Suprapubic skin (tissue), 4 donors: ENCODE results near the gene APOBEC3F. TPM values are rescaled to one million over a fixed set of nuclear protein-coding genes. Genes with fewer than 3 reads are reported as not detected.
"Not testable (repeated sequence)": the region's sequence is repeated elsewhere in the genome, so short reads cannot be mapped to it uniquely, and the experiment has no call there.

ENCODE experiments used
- DNase-seq, 2 donors: peaks; one replicate each; pipeline ENCODE4 v3.0.0-alpha.2; 2019; ENCODE audit warnings: low spot score in 2 of 2
- H3K27ac ChIP-seq: fragments of 200-600 bp; sonication (generic); one replicate; pipeline ENCODE4 v1.5.1; 2019
- H3K27me3 ChIP-seq: fragments of 200-600 bp; sonication (generic); one replicate; pipeline ENCODE4 v1.5.1; 2019
- H3K36me3 ChIP-seq: fragments of 200-600 bp; sonication (generic); one replicate; pipeline ENCODE4 v1.5.1; 2019
- H3K4me1 ChIP-seq: fragments of 200-600 bp; sonication (generic); one replicate; pipeline ENCODE4 v1.5.1; 2019
- H3K4me3 ChIP-seq: fragments of 200-600 bp; sonication (generic); one replicate; pipeline ENCODE4 v1.5.1; 2019; ENCODE audit warnings: mild to moderate bottlenecking
- H3K9me3 ChIP-seq: fragments of 200-600 bp; sonication (generic); one replicate; pipeline ENCODE4 v1.5.1; 2019
- CTCF ChIP-seq, 2 donors: fragments of 200-600 bp in 1 of 2; fragments of 450-650 bp in 1 of 2; sonication (generic) in 1 of 2; IDR thresholded peaks; one replicate each; pipeline ENCODE4 v1.5.1; 2016 to 2019; ENCODE audit warnings: antibody characterized with exemption in 2 of 2, mild to moderate bottlenecking in 1 of 2, moderate library complexity in 1 of 2
- EP300 ChIP-seq: sonication (generic); formaldehyde crosslinking; IDR thresholded peaks from one replicate; pipeline ENCODE4 v1.6.1; 2017; ENCODE audit warnings: antibody characterized with exemption
- POLR2A ChIP-seq, 2 donors: fragments of 450-650 bp; IDR thresholded peaks; one replicate each; pipeline ENCODE4 v1.6.1; 2017; ENCODE audit warnings: antibody characterized with exemption in 2 of 2, mild to moderate bottlenecking in 2 of 2, moderate library complexity in 2 of 2
- POLR2AphosphoS5 ChIP-seq, 3 donors: sonication (generic); formaldehyde crosslinking; IDR thresholded peaks; one replicate each; pipeline ENCODE4 v1.6.1; 2017; ENCODE audit warnings: antibody characterized with exemption in 3 of 3
- WGBS: methylation state at CpG from one replicate; pipeline ENCODE4 v1.1.5; 2018; 5-methylcytosine and 5-hydroxymethylcytosine counted together
- total RNA-seq, 4 donors: library from RNA; depleted of rRNA; stranded (reverse); fragments of >200 nt; gene quantifications; one replicate each; pipeline ENCODE4 v1.1.0, GENCODE V29; 2016

APOBEC3F gene
- total RNA-seq, 4 donors from 2014 or later, result 0.57 to 2.0 (median 1.4) TPM; not detected in 1

- Histone ChIP-seq H3K27ac (no peak overlapping the region), H3K36me3 (no peaks in the 10 kb centered on the region), H3K27me3 (no peaks in the 10 kb centered on the region), H3K9me3 (peaks cover 4% of the 10 kb centered on the region), H3K4me3 (no peak overlapping the region), H3K4me1 (no peaks in the 10 kb centered on the region)
- no peak for DNase-seq
- TF ChIP-seq EP300, result no peak
- no peak for TF ChIP-seq POLR2AphosphoS5 (IDR thresholded peaks at IDR 0.05)
- no peak for TF ChIP-seq POLR2A (IDR thresholded peaks at IDR 0.05)
- 95% methylated on average over 11 of the region's 11 CpGs for WGBS
Measured at GRCh38 chr22:39055658-39056057, 15.0 kb downstream of the APOBEC3F start.

GRCh38 chr22:39061290-39061689, 20.6 kb downstream of the APOBEC3F start:
- 70% methylated on average over 6 of the region's 6 CpGs for WGBS
- not testable (repeated sequence) for H3K4me1 ChIP-seq, H3K27ac ChIP-seq, H3K4me3 ChIP-seq, H3K27me3 ChIP-seq, DNase-seq, H3K9me3 ChIP-seq, H3K36me3 ChIP-seq

- 83% methylated on average over 10 of the region's 10 CpGs for WGBS
Measured at GRCh38 chr22:39061951-39062350, 21.3 kb downstream of the APOBEC3F start.

GRCh38 chr22:39063904-39064303, 23.2 kb downstream of the APOBEC3F start:
- H3K4me1 ChIP-seq, H3K27me3 ChIP-seq, H3K27ac ChIP-seq, H3K36me3 ChIP-seq, H3K4me3 ChIP-seq, H3K9me3 ChIP-seq, DNase-seq: not testable (repeated sequence)
- 94% methylated on average over 8 of the region's 8 CpGs for WGBS

More at GRCh38 chr22:39061951-39062350, 21.3 kb downstream of the APOBEC3F start:
- H3K9me3 ChIP-seq, H3K4me1 ChIP-seq, H3K27me3 ChIP-seq, H3K4me3 ChIP-seq, DNase-seq, H3K36me3 ChIP-seq, H3K27ac ChIP-seq: not testable (repeated sequence)

- not testable (repeated sequence) for H3K9me3 ChIP-seq, DNase-seq, H3K27ac ChIP-seq, H3K27me3 ChIP-seq, H3K36me3 ChIP-seq, H3K4me1 ChIP-seq, H3K4me3 ChIP-seq
- WGBS, result 90% methylated on average over 9 of the region's 9 CpGs
Measured at GRCh38 chr22:39066442-39067276, 26.0 kb downstream of the APOBEC3F start.

GRCh38 chr22:39068033-39068785, 27.5 kb downstream of the APOBEC3F start:
- no peak for TF ChIP-seq EP300
- no peak for TF ChIP-seq POLR2A (IDR thresholded peaks at IDR 0.05)
- no peak for TF ChIP-seq CTCF (IDR thresholded peaks at IDR 0.05)
- no peak for TF ChIP-seq POLR2AphosphoS5 (IDR thresholded peaks at IDR 0.05)
- H3K4me3 ChIP-seq, result no peak overlapping the region
- DNase-seq, result no peak
- H3K27me3 ChIP-seq, result no peaks in the 10 kb centered on the region
- 72% methylated on average over 12 of the region's 13 CpGs for WGBS
- no peaks in the 10 kb centered on the region for H3K9me3 ChIP-seq
- no peak overlapping the region for H3K27ac ChIP-seq
- H3K36me3 ChIP-seq, result no peaks in the 10 kb centered on the region
- H3K4me1 ChIP-seq, result no peaks in the 10 kb centered on the region

- DNase-seq, result no peak
- TF ChIP-seq EP300, result no peak
- Histone ChIP-seq H3K9me3 (no peaks in the 10 kb centered on the region), H3K27ac (no peak overlapping the region), H3K4me1 (no peaks in the 10 kb centered on the region), H3K4me3 (no peak overlapping the region), H3K27me3 (no peaks in the 10 kb centered on the region), H3K36me3 (no peaks in the 10 kb centered on the region)
- 91% methylated on average over 7 of the region's 7 CpGs for WGBS
Measured at GRCh38 chr22:39070186-39070585, 29.5 kb downstream of the APOBEC3F start.

GRCh38 chr22:39072581-39072981, 31.9 kb downstream of the APOBEC3F start:
- H3K4me3 ChIP-seq, H3K9me3 ChIP-seq, H3K27ac ChIP-seq, H3K27me3 ChIP-seq, DNase-seq, H3K36me3 ChIP-seq, H3K4me1 ChIP-seq: not testable (repeated sequence)
- 75% methylated on average over 6 of the region's 7 CpGs for WGBS
